Fibroblast of lung (primary cell): Measurements from ENCODE around the gene LAMA1.

Experiments used
- EZH2 ChIP-seq: IDR thresholded peaks from 2 replicates; pipeline ENCODE4 v1.5.1; 2012; ENCODE audit warnings: low read length, control low read depth, mild to moderate bottlenecking; ENCODE audit errors: missing control alignments
- TF ChIP-seq, protein P1 (sequence below), 2 donors: IDR thresholded peaks in 1 of 2; conservative IDR thresholded peaks in 1 of 2; 1 replicate in 1 of 2; 2 replicates in 1 of 2; pipeline ENCODE4 v1.5.1; 2011 to 2012; ENCODE audit warnings: low read length in 2 of 2, control low read depth in 1 of 2, inconsistent platforms in 1 of 2, low read depth in 1 of 2, mild to moderate bottlenecking in 1 of 2

DNA sequence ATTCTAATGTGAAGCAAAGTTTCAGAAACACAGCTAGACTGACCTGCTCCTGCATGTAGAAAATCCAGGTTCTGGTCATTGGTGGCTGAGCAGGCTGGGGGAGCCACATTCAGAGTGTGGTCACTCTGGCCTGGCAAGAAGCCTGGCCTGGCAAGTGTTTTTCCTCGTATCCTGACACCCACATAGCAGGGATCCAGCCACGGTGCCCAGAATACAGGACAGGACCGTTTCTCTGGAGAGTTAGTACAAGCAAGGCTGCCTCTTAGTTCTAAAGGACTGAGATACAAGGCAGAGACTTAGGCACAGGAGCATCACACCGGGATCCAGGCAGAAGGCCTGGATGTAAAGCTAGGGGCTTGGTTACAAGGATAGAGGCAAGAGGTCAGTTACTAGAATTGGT, 4.8 kb upstream of the LAMA1 start:
- TF ChIP-seq, protein P1, sequence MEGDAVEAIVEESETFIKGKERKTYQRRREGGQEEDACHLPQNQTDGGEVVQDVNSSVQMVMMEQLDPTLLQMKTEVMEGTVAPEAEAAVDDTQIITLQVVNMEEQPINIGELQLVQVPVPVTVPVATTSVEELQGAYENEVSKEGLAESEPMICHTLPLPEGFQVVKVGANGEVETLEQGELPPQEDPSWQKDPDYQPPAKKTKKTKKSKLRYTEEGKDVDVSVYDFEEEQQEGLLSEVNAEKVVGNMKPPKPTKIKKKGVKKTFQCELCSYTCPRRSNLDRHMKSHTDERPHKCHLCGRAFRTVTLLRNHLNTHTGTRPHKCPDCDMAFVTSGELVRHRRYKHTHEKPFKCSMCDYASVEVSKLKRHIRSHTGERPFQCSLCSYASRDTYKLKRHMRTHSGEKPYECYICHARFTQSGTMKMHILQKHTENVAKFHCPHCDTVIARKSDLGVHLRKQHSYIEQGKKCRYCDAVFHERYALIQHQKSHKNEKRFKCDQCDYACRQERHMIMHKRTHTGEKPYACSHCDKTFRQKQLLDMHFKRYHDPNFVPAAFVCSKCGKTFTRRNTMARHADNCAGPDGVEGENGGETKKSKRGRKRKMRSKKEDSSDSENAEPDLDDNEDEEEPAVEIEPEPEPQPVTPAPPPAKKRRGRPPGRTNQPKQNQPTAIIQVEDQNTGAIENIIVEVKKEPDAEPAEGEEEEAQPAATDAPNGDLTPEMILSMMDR (conservative IDR thresholded peaks at IDR 0.05 in 1 of 2, IDR thresholded peaks at IDR 0.05 in 1 of 2; ENCODE audit: low read depth in 1 of 2, low read length in 2 of 2), result no peak
- TF ChIP-seq EZH2, result no peak
